ENCODE data around the gene SH3RF2.

Gene SH3RF2

GRCh38 chr5:146089287-146089686 is 152.9 kb downstream of the SH3RF2 start:
- H3K27ac ChIP-seq, result no peak overlapping the region

GRCh38 chr5:146091881-146092280 is 155.5 kb downstream of the SH3RF2 start:
- no peak overlapping the region for H3K4me3 ChIP-seq (IDR thresholded peaks at IDR 0.05; ENCODE audit: insufficient read depth, low read depth, low read length)
- H3K79me2 ChIP-seq (ENCODE audit: insufficient read depth, low read depth), result no peaks in the 10 kb centered on the region
- no peak overlapping the region for H2AFZ ChIP-seq (ENCODE audit: low read depth)
- H3K36me3 ChIP-seq (ENCODE audit: insufficient read depth), result no peaks in the 10 kb centered on the region
- H3K27ac ChIP-seq, result no peak overlapping the region
- H3K9ac ChIP-seq, result no peak overlapping the region
- no peak for TF ChIP-seq CTCF (conservative IDR thresholded peaks at IDR 0.05; ENCODE audit: low read depth, low read length)
- no peaks in the 10 kb centered on the region for H3K4me1 ChIP-seq (ENCODE audit: low read depth, poor library complexity, severe bottlenecking)
- no peak overlapping the region for H3K4me2 ChIP-seq
- H4K20me1 ChIP-seq (ENCODE audit: insufficient read depth), result no peaks in the 10 kb centered on the region
- no peaks in the 10 kb centered on the region for H3K27me3 ChIP-seq (ENCODE audit: insufficient read depth, low read depth)

More at GRCh38 chr5:146089287-146089686, 152.9 kb downstream of the SH3RF2 start:
- Histone ChIP-seq H3K36me3 (ENCODE audit: insufficient read depth) (no peaks in the 10 kb centered on the region), H3K4me1 (ENCODE audit: low read depth, poor library complexity, severe bottlenecking) (no peaks in the 10 kb centered on the region), H4K20me1 (ENCODE audit: insufficient read depth) (no peaks in the 10 kb centered on the region), H2AFZ (ENCODE audit: low read depth) (no peak overlapping the region), H3K4me2 (no peak overlapping the region), H3K27me3 (ENCODE audit: insufficient read depth, low read depth) (no peaks in the 10 kb centered on the region), H3K9ac (no peak overlapping the region), H3K4me3 (IDR thresholded peaks at IDR 0.05; ENCODE audit: insufficient read depth, low read depth, low read length) (no peak overlapping the region), H3K79me2 (ENCODE audit: insufficient read depth, low read depth) (no peaks in the 10 kb centered on the region)
- no peak for TF ChIP-seq CTCF (conservative IDR thresholded peaks at IDR 0.05; ENCODE audit: low read depth, low read length)

GRCh38 chr5:146098047-146098446 is 161.7 kb downstream of the SH3RF2 start:
- Histone ChIP-seq H3K36me3 (ENCODE audit: insufficient read depth) (no peaks in the 10 kb centered on the region), H4K20me1 (ENCODE audit: insufficient read depth) (no peaks in the 10 kb centered on the region), H3K27me3 (ENCODE audit: insufficient read depth, low read depth) (no peaks in the 10 kb centered on the region), H3K4me1 (ENCODE audit: low read depth, poor library complexity, severe bottlenecking) (no peaks in the 10 kb centered on the region), H3K27ac (no peak overlapping the region), H3K4me3 (IDR thresholded peaks at IDR 0.05; ENCODE audit: insufficient read depth, low read depth, low read length) (no peak overlapping the region), H3K4me2 (no peak overlapping the region), H3K9ac (no peak overlapping the region), H3K79me2 (ENCODE audit: insufficient read depth, low read depth) (no peaks in the 10 kb centered on the region), H2AFZ (ENCODE audit: low read depth) (no peak overlapping the region)
- no peak for TF ChIP-seq CTCF (conservative IDR thresholded peaks at IDR 0.05; ENCODE audit: low read depth, low read length)

- H3K27me3 ChIP-seq (ENCODE audit: insufficient read depth, low read depth), result no peaks in the 10 kb centered on the region
- TF ChIP-seq CTCF (conservative IDR thresholded peaks at IDR 0.05; ENCODE audit: low read depth, low read length), result no peak
- no peak overlapping the region for H3K27ac ChIP-seq
- H4K20me1 ChIP-seq (ENCODE audit: insufficient read depth), result no peaks in the 10 kb centered on the region
- H3K4me2 ChIP-seq, result no peak overlapping the region
- no peak overlapping the region for H2AFZ ChIP-seq (ENCODE audit: low read depth)
- peaks cover 11% of the 10 kb centered on the region for H3K4me1 ChIP-seq (ENCODE audit: low read depth, poor library complexity, severe bottlenecking)
- no peak overlapping the region for H3K9ac ChIP-seq
- no peaks in the 10 kb centered on the region for H3K36me3 ChIP-seq (ENCODE audit: insufficient read depth)
- H3K4me3 ChIP-seq (IDR thresholded peaks at IDR 0.05; ENCODE audit: insufficient read depth, low read depth, low read length), result no peak overlapping the region
- H3K79me2 ChIP-seq (ENCODE audit: insufficient read depth, low read depth), result no peaks in the 10 kb centered on the region
Measured at GRCh38 chr5:146101646-146102045, 165.3 kb downstream of the SH3RF2 start.

Measured in KMS-11 (cell line).